ENCODE measurements around the gene DPY19L2. TPM values are rescaled to one million over a fixed set of nuclear protein-coding genes. Genes with fewer than 3 reads are reported as not detected.
"Not testable (repeated sequence)": the region's sequence is repeated elsewhere in the genome, so short reads cannot be mapped to it uniquely, and the experiment has no call there.

Gene DPY19L2
- total RNA-seq, 4 donors from 2014 or later, result 5.0 to 12.2 (median 8.3) TPM

DNA sequence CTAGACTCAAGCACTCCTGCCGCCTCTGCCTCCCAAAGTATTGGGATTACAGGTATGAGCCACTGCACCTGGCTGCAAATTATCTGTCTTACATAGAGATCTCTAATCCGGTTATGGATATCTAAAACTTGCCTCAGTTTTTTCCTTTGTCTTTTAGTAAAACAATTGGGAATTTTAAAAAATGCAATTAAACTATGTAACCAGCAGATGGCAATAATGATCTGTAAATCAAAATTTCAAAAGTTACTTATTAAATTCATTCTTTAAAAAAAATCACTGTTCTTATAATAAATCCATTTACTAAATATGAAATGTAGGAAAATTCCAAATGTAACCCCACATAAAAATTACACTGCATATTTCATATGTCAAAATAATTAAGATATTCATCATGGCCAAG lies 4.3 kb upstream of the DPY19L2 start:
- intact Hi-C loops (cut with DNase I), result loop anchor here (10.0 kb wide), 1 partner anchor 92 kb away; no protein-coding TSS in a partner anchor

GRCh38 chr12:63669936-63670335 lies 1.6 kb upstream of the DPY19L2 start:
- 93% methylated on average over 1 of the region's 1 CpG for WGBS
- not testable (repeated sequence) for H3K4me3 ChIP-seq; DNase-seq (ENCODE audit: extremely low spot score); H3K9me3 ChIP-seq; H3K27me3 ChIP-seq; H3K36me3 ChIP-seq; H3K27ac ChIP-seq (replicated peaks in 1 of 4)
- peaks cover 0 to 16% (median 2%) of the 10 kb centered on the region in 4 donors for H3K4me1 ChIP-seq
- intact Hi-C loops (cut with DNase I), result loop anchor here (10.0 kb wide), 2 partner anchors 95 to 135 kb away; no protein-coding TSS in a partner anchor

More for the DNA sequence above, 4.3 kb upstream of the DPY19L2 start:
- DNase-seq (ENCODE audit: extremely low spot score); H3K27me3 ChIP-seq; H3K9me3 ChIP-seq; H3K4me3 ChIP-seq; H3K27ac ChIP-seq (replicated peaks in 1 of 4); H3K36me3 ChIP-seq; H3K4me1 ChIP-seq: not testable (repeated sequence)
- TF ChIP-seq, protein P1, sequence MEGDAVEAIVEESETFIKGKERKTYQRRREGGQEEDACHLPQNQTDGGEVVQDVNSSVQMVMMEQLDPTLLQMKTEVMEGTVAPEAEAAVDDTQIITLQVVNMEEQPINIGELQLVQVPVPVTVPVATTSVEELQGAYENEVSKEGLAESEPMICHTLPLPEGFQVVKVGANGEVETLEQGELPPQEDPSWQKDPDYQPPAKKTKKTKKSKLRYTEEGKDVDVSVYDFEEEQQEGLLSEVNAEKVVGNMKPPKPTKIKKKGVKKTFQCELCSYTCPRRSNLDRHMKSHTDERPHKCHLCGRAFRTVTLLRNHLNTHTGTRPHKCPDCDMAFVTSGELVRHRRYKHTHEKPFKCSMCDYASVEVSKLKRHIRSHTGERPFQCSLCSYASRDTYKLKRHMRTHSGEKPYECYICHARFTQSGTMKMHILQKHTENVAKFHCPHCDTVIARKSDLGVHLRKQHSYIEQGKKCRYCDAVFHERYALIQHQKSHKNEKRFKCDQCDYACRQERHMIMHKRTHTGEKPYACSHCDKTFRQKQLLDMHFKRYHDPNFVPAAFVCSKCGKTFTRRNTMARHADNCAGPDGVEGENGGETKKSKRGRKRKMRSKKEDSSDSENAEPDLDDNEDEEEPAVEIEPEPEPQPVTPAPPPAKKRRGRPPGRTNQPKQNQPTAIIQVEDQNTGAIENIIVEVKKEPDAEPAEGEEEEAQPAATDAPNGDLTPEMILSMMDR (IDR thresholded peaks at IDR 0.05), result peak; percentile 14 to 35 (median 30)
- WGBS, result 34% methylated on average over 2 of the region's 2 CpGs

- intact Hi-C loops (cut with DNase I), result loop anchor here (10.0 kb wide), 1 partner anchor 135 kb away; no protein-coding TSS in a partner anchor
- WGBS, result 20% methylated on average over 3 of the region's 8 CpGs
- H3K4me3 ChIP-seq, result peak overlapping the region; percentile 70 to 75 (median 74)
- H3K36me3 ChIP-seq; DNase-seq (ENCODE audit: extremely low spot score); H3K27me3 ChIP-seq; H3K9me3 ChIP-seq: not testable (repeated sequence)
- peak overlapping the region in 3 of 4 donors; percentile 83 to 88 (median 86) for H3K27ac ChIP-seq (replicated peaks in 1 of 4)
- peaks cover 0 to 16% (median 2%) of the 10 kb centered on the region in 4 donors for H3K4me1 ChIP-seq
These were observed 1.1 kb upstream of the DPY19L2 start for GRCh38 chr12:63669427-63669826.

GRCh38 chr12:63668800-63669365 lies 590 bp upstream of the DPY19L2 start:
- intact Hi-C loops (cut with DNase I), result loop anchor here (10.0 kb wide), 1 partner anchor 136 kb away; no protein-coding TSS in a partner anchor
- not testable (repeated sequence) for H3K27me3 ChIP-seq; DNase-seq (ENCODE audit: extremely low spot score); H3K36me3 ChIP-seq; H3K9me3 ChIP-seq
- Histone ChIP-seq H3K4me3 (peak overlapping the region; percentile 70 to 75 (median 74)), H3K4me1 (peaks cover 0 to 16% (median 2%) of the 10 kb centered on the region in 4 donors), H3K27ac (replicated peaks in 1 of 4) (peak overlapping the region; percentile 69 to 88 (median 84))
- 2% methylated on average over 20 of the region's 44 CpGs for WGBS

- not testable (repeated sequence) for DNase-seq (ENCODE audit: extremely low spot score); H3K4me3 ChIP-seq; H3K9me3 ChIP-seq; H3K27ac ChIP-seq (replicated peaks in 1 of 4); H3K4me1 ChIP-seq; H3K27me3 ChIP-seq; H3K36me3 ChIP-seq
- intact Hi-C loops (cut with DNase I), result loop anchor here (10.0 kb wide), 1 partner anchor 142 kb away; no protein-coding TSS in a partner anchor
- 88% methylated on average over 7 of the region's 7 CpGs for WGBS
These were observed 5.3 kb downstream of the DPY19L2 start for GRCh38 chr12:63663005-63663404.

DNA sequence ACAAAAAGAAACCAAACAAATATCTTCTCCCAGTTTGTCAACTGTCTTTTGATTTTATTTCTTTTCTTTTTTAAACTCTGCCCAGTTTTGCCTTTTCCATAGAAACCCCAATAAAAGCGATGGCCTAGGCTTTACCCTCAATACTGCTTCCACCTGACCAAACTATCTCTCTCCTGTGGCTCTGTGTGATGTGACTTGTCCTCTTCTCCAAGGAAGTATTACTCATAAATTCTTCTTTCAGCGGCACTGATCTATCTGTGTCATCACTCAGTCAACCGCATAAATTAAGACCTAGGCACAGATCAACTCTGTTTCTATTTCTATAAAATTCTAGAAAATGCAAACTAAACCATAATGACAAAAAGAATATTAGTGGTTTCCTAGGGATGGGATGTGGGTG lies 9.8 kb downstream of the DPY19L2 start:
- 100% methylated on average over 3 of the region's 3 CpGs for WGBS
- H3K36me3 ChIP-seq; H3K27me3 ChIP-seq; H3K27ac ChIP-seq (replicated peaks in 1 of 4); H3K4me1 ChIP-seq; DNase-seq (ENCODE audit: extremely low spot score); H3K4me3 ChIP-seq; intact Hi-C loops (cut with DNase I); H3K9me3 ChIP-seq: not testable (repeated sequence)

- H3K27ac ChIP-seq (replicated peaks in 1 of 4); intact Hi-C loops (cut with DNase I); H3K36me3 ChIP-seq; H3K4me3 ChIP-seq; H3K4me1 ChIP-seq; DNase-seq (ENCODE audit: extremely low spot score); H3K9me3 ChIP-seq; H3K27me3 ChIP-seq: not testable (repeated sequence)
- WGBS, result 92% methylated on average over 2 of the region's 2 CpGs
These were observed 11.9 kb downstream of the DPY19L2 start for GRCh38 chr12:63656407-63656806.

DNA sequence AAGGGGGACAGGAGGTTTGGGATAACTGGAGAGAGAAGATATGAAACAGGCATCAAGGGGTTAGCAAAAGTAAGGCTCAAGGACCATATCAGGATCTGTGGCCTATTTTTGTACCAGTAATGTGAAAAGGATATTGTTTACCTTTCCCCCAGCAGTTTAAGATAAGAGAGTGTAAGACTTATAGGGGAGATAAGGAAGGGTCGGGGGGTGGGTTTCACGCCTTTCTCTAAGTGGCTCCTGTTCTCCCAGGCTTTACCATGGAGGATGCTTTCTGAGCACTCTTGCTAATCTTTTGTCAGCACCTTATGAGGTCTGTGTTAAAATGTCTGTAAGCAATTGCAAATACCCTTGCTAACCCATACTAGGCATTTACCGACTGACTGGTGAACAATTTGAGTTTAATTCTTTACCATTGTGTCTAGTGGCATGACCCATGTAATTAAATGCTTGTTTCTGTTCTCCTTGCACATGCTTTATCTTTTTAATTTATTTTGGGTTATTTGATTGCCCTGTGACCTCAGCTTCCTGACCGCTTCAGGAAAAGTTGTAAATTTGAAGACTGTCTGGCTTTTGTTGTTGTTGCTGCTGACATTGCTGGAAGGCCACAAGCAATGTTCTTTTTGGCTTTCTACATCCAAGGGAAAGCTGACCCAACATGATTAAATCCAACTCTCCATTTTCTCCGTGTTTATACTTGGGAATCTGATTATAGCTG lies 12.6 kb downstream of the DPY19L2 start:
- H3K36me3 ChIP-seq; intact Hi-C loops (cut with DNase I); H3K4me3 ChIP-seq; H3K9me3 ChIP-seq; H3K27me3 ChIP-seq; H3K4me1 ChIP-seq; H3K27ac ChIP-seq (replicated peaks in 1 of 4); DNase-seq (ENCODE audit: extremely low spot score): not testable (repeated sequence)
- WGBS, result 60% methylated on average over 5 of the region's 5 CpGs

- DNase-seq (ENCODE audit: extremely low spot score); H3K27me3 ChIP-seq; H3K9me3 ChIP-seq; H3K4me1 ChIP-seq; H3K4me3 ChIP-seq; intact Hi-C loops (cut with DNase I); H3K27ac ChIP-seq (replicated peaks in 1 of 4); H3K36me3 ChIP-seq: not testable (repeated sequence)
- WGBS, result 69% methylated on average over 5 of the region's 5 CpGs
These were observed 13.8 kb downstream of the DPY19L2 start for GRCh38 chr12:63654481-63654880.

GRCh38 chr12:63649517-63649916 lies 18.8 kb downstream of the DPY19L2 start:
- H3K9me3 ChIP-seq; H3K27ac ChIP-seq (replicated peaks in 1 of 4); H3K4me1 ChIP-seq; H3K27me3 ChIP-seq; H3K4me3 ChIP-seq; H3K36me3 ChIP-seq; DNase-seq (ENCODE audit: extremely low spot score); intact Hi-C loops (cut with DNase I): not testable (repeated sequence)
- WGBS, result 100% methylated on average over 1 of the region's 1 CpG

GRCh38 chr12:63643381-63644140 lies 24.7 kb downstream of the DPY19L2 start:
- H3K27me3 ChIP-seq; intact Hi-C loops (cut with DNase I); DNase-seq (ENCODE audit: extremely low spot score); H3K4me1 ChIP-seq; H3K36me3 ChIP-seq; H3K4me3 ChIP-seq; H3K27ac ChIP-seq (replicated peaks in 1 of 4); H3K9me3 ChIP-seq: not testable (repeated sequence)
- WGBS, result 67% methylated on average over 5 of the region's 5 CpGs

All from esophagus muscularis mucosa (tissue), 4 donors.